Measurements from ENCODE around the gene SCAF8. TPM values are rescaled to one million over a fixed set of nuclear protein-coding genes. Genes with fewer than 3 reads are reported as not detected.
A peak's percentile ranks its signal among the peaks of the same experiment; 100 is the strongest.

Gene SCAF8
- total and polyA plus RNA-seq, 9 of the 15 experiments (the other 6 are each of a cell fraction or from before 2014, with no cell fraction given) = 10.5 to 46.6 (median 23.2) TPM

DNA sequence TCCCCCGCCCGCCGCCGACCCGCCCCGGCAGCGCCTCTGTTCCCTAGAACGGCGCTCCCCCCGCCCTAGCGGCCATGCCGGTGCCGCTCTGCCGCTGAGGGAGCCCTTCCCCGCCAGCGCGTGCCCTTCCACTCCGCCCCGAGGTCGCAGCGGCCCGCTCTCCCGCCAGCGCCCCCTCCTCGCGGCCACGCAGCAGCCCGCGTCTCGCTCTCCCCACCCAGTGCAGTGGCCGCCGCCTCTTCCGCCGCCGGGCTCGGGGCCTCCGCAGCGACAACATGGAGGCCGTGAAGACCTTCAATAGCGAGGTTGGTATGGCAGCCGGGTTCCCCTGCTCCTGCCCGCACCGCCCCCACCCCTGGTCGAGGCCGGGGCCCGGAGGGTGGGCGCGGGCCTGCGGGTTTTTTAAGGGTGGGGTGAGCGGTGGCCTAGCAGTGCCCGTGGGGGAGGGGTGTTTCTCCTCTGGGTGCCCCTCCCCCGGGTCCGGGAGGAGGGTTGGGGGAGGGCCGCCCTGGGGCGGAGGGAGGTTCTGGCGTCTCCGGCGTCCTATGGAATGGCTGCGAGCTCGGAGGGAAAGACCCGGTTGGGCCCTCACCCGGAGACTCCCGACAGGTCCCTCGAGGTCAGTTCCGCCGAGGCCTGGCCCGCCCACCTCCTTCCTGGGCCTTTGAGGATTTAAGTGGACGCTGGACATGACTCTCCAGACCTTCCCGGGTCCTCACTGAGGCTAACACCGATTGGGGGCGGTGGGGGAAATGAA is 588 bp downstream of the SCAF8 start (continued):
- TF ChIP-seq, protein P1, sequence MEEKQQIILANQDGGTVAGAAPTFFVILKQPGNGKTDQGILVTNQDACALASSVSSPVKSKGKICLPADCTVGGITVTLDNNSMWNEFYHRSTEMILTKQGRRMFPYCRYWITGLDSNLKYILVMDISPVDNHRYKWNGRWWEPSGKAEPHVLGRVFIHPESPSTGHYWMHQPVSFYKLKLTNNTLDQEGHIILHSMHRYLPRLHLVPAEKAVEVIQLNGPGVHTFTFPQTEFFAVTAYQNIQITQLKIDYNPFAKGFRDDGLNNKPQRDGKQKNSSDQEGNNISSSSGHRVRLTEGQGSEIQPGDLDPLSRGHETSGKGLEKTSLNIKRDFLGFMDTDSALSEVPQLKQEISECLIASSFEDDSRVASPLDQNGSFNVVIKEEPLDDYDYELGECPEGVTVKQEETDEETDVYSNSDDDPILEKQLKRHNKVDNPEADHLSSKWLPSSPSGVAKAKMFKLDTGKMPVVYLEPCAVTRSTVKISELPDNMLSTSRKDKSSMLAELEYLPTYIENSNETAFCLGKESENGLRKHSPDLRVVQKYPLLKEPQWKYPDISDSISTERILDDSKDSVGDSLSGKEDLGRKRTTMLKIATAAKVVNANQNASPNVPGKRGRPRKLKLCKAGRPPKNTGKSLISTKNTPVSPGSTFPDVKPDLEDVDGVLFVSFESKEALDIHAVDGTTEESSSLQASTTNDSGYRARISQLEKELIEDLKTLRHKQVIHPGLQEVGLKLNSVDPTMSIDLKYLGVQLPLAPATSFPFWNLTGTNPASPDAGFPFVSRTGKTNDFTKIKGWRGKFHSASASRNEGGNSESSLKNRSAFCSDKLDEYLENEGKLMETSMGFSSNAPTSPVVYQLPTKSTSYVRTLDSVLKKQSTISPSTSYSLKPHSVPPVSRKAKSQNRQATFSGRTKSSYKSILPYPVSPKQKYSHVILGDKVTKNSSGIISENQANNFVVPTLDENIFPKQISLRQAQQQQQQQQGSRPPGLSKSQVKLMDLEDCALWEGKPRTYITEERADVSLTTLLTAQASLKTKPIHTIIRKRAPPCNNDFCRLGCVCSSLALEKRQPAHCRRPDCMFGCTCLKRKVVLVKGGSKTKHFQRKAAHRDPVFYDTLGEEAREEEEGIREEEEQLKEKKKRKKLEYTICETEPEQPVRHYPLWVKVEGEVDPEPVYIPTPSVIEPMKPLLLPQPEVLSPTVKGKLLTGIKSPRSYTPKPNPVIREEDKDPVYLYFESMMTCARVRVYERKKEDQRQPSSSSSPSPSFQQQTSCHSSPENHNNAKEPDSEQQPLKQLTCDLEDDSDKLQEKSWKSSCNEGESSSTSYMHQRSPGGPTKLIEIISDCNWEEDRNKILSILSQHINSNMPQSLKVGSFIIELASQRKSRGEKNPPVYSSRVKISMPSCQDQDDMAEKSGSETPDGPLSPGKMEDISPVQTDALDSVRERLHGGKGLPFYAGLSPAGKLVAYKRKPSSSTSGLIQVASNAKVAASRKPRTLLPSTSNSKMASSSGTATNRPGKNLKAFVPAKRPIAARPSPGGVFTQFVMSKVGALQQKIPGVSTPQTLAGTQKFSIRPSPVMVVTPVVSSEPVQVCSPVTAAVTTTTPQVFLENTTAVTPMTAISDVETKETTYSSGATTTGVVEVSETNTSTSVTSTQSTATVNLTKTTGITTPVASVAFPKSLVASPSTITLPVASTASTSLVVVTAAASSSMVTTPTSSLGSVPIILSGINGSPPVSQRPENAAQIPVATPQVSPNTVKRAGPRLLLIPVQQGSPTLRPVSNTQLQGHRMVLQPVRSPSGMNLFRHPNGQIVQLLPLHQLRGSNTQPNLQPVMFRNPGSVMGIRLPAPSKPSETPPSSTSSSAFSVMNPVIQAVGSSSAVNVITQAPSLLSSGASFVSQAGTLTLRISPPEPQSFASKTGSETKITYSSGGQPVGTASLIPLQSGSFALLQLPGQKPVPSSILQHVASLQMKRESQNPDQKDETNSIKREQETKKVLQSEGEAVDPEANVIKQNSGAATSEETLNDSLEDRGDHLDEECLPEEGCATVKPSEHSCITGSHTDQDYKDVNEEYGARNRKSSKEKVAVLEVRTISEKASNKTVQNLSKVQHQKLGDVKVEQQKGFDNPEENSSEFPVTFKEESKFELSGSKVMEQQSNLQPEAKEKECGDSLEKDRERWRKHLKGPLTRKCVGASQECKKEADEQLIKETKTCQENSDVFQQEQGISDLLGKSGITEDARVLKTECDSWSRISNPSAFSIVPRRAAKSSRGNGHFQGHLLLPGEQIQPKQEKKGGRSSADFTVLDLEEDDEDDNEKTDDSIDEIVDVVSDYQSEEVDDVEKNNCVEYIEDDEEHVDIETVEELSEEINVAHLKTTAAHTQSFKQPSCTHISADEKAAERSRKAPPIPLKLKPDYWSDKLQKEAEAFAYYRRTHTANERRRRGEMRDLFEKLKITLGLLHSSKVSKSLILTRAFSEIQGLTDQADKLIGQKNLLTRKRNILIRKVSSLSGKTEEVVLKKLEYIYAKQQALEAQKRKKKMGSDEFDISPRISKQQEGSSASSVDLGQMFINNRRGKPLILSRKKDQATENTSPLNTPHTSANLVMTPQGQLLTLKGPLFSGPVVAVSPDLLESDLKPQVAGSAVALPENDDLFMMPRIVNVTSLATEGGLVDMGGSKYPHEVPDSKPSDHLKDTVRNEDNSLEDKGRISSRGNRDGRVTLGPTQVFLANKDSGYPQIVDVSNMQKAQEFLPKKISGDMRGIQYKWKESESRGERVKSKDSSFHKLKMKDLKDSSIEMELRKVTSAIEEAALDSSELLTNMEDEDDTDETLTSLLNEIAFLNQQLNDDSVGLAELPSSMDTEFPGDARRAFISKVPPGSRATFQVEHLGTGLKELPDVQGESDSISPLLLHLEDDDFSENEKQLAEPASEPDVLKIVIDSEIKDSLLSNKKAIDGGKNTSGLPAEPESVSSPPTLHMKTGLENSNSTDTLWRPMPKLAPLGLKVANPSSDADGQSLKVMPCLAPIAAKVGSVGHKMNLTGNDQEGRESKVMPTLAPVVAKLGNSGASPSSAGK (IDR thresholded peaks at IDR 0.05) = no peak; the same call in 1 of the 2 replicates
- no peak for TF ChIP-seq HNRNPH1 (optimal IDR thresholded peaks at IDR 0.05; ENCODE audit: low read depth, low read length)
- TF ChIP-seq THRAP3 (IDR thresholded peaks at IDR 0.05; ENCODE audit: borderline replicate concordance) = no peak
- TF ChIP-seq HNRNPLL (IDR thresholded peaks at IDR 0.05; ENCODE audit: low read depth, low read length, poor library complexity, severe bottlenecking) = no peak
- peak; percentile 76 for TF ChIP-seq CREM (IDR thresholded peaks at IDR 0.05; ENCODE audit: low read depth)
- no peak for TF ChIP-seq RAD51 (IDR thresholded peaks at IDR 0.05; ENCODE audit: borderline replicate concordance, low read depth)
- no peak for TF ChIP-seq PBX2 (CRISPR knock-in tag; IDR thresholded peaks at IDR 0.05; ENCODE audit: low read depth)
- TF ChIP-seq PBX2 (tag; conservative IDR thresholded peaks at IDR 0.05; ENCODE audit: low read depth) = peak; percentile 71
- TF ChIP-seq, protein P2, sequence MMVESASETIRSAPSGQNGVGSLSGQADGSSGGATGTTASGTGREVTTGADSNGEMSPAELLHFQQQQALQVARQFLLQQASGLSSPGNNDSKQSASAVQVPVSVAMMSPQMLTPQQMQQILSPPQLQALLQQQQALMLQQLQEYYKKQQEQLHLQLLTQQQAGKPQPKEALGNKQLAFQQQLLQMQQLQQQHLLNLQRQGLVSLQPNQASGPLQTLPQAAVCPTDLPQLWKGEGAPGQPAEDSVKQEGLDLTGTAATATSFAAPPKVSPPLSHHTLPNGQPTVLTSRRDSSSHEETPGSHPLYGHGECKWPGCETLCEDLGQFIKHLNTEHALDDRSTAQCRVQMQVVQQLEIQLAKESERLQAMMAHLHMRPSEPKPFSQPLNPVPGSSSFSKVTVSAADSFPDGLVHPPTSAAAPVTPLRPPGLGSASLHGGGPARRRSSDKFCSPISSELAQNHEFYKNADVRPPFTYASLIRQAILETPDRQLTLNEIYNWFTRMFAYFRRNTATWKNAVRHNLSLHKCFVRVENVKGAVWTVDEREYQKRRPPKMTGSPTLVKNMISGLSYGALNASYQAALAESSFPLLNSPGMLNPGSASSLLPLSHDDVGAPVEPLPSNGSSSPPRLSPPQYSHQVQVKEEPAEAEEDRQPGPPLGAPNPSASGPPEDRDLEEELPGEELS (CRISPR knock-in tag; IDR thresholded peaks at IDR 0.05; ENCODE audit: borderline replicate concordance) = no peak
- TF ChIP-seq GABPA (tag; conservative IDR thresholded peaks at IDR 0.05; ENCODE audit: low read depth) = peak; percentile 92

Data from K562 (cell line).